Esophagus squamous epithelium (tissue), 5 donors: ENCODE data around the gene HTR1D. TPM values are rescaled to one million over a fixed set of nuclear protein-coding genes. Genes with fewer than 3 reads are reported as not detected.

Experiments used
- DNase-seq: peaks from one replicate; lab custom pipeline; 2025; lab: John Stamatoyannopoulos, UW
- H3K27ac ChIP-seq, 4 donors: fragments of 200-600 bp; sonication (generic); one replicate each; pipeline ENCODE4 v1.5.1; 2016 to 2019; ENCODE audit warnings: mild to moderate bottlenecking in 1 of 4
- H3K27me3 ChIP-seq, 4 donors: fragments of 200-600 bp; sonication (generic); 1 replicate in 3 of 4; 2 replicates in 1 of 4; pipeline versions ENCODE4 v1.5.1 to v1.6.0; 2017 to 2021; ENCODE audit warnings: antibody characterized with exemption in 1 of 4
- H3K36me3 ChIP-seq, 3 donors: fragments of 200-600 bp; sonication (generic); one replicate each; pipeline ENCODE4 v1.5.1; 2016 to 2019
- H3K4me1 ChIP-seq, 3 donors: fragments of 200-600 bp; sonication (generic); one replicate each; pipeline ENCODE4 v1.5.1; 2017 to 2019
- H3K4me3 ChIP-seq, 4 donors: fragments of 200-600 bp; sonication (generic); 1 replicate in 3 of 4; 2 replicates in 1 of 4; pipeline ENCODE4 v1.5.1; 2016 to 2019; ENCODE audit warnings: mild to moderate bottlenecking in 2 of 4, moderate library complexity in 1 of 4
- H3K9me3 ChIP-seq, 3 donors: fragments of 200-600 bp; sonication (generic); one replicate each; pipeline ENCODE4 v1.5.1; 2016 to 2019
- POLR2A ChIP-seq, 4 donors: fragments of 450-650 bp; IDR thresholded peaks; one replicate each; pipeline ENCODE4 v1.6.1; 2017; ENCODE audit warnings: antibody characterized with exemption in 4 of 4, mild to moderate bottlenecking in 4 of 4, moderate library complexity in 3 of 4
- WGBS, 2 donors: methylation state at CpG; one replicate each; pipeline ENCODE4 v1.1.5; 2018; 5-methylcytosine and 5-hydroxymethylcytosine counted together
- intact Hi-C: fragments of 100-400 bp; cut with DNase I; formaldehyde crosslinking; loops from one replicate; pipeline ENCODE4 v1.15.0; 2022
- total RNA-seq, 4 donors: library from RNA; depleted of rRNA; stranded (reverse); fragments of >200 nt; gene quantifications; one replicate each; pipeline ENCODE4 v1.1.0, GENCODE V29; 2016
- TF ChIP-seq, protein P1 (sequence below), 6 experiments: fragments of 450-650 bp in 4 of 6; fragments of 200-600 bp in 2 of 6; sonication (generic) in 2 of 6; IDR thresholded peaks; one replicate each; pipeline ENCODE4 v1.5.1; 2016 to 2019; ENCODE audit warnings: antibody characterized with exemption in 6 of 6, mild to moderate bottlenecking in 4 of 6, moderate library complexity in 4 of 6
- donor health status: DM: yes; HTN: yes; CAD: no.

Gene HTR1D
- total RNA-seq, 4 donors from 2014 or later = not detected

DNA sequence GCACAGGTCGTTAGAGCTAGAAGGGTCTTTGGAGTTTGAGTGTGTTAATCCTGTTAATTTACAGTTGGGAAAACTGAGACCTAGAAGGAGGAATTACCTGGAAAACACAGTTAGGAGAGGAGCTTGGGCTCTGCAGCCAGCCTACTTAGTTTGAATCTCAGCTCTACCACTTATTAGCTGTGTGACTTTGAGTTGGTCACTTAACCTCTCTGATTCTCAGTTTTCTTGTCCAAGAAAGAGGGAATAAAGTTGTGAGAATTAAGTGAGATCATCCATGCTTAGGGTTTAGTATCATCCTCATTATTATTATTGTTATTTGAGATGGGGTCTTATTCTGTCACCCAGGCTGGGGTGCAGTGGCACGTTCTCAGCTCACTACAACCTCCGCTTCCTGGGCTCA is 5.4 kb upstream of the HTR1D start:
- intact Hi-C loops = no loop called here
- WGBS, 2 donors = 81 to 90% methylated on average over 3 of the region's 3 CpGs
- TF ChIP-seq, protein P1, sequence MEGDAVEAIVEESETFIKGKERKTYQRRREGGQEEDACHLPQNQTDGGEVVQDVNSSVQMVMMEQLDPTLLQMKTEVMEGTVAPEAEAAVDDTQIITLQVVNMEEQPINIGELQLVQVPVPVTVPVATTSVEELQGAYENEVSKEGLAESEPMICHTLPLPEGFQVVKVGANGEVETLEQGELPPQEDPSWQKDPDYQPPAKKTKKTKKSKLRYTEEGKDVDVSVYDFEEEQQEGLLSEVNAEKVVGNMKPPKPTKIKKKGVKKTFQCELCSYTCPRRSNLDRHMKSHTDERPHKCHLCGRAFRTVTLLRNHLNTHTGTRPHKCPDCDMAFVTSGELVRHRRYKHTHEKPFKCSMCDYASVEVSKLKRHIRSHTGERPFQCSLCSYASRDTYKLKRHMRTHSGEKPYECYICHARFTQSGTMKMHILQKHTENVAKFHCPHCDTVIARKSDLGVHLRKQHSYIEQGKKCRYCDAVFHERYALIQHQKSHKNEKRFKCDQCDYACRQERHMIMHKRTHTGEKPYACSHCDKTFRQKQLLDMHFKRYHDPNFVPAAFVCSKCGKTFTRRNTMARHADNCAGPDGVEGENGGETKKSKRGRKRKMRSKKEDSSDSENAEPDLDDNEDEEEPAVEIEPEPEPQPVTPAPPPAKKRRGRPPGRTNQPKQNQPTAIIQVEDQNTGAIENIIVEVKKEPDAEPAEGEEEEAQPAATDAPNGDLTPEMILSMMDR (IDR thresholded peaks at IDR 0.05) = no peak
- no peak for TF ChIP-seq POLR2A (IDR thresholded peaks at IDR 0.05)
- no peaks in the 10 kb centered on the region for H3K9me3 ChIP-seq
- H3K4me1 ChIP-seq = peaks cover 0 to 7% (median 0%) of the 10 kb centered on the region in 3 donors
- no peak overlapping the region for H3K27ac ChIP-seq
- no peak for DNase-seq
- no peaks in the 10 kb centered on the region for H3K36me3 ChIP-seq
- H3K4me3 ChIP-seq = no peak overlapping the region
- H3K27me3 ChIP-seq = peaks cover 0 to 66% (median 1%) of the 10 kb centered on the region in 4 donors

DNA sequence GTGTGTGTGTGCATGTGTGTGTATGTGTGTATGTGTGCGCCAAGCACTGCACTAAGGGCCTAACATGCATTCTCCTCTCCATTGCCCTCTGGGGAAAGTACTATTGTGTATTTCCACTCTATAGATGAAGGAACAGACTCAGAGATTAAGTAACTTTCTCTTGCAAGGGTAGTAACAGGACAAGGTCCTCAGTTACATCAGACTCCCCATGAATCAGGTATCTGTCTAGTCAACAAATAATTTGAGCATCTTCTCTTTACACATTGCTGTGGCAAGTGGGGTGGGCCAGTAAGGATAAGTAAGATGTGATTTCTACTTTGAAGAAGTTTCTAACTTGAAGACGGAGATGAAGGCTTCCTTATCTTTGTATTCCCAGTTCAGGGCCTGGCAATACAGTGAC is 5.0 kb upstream of the HTR1D start:
- no peaks in the 10 kb centered on the region for H3K36me3 ChIP-seq
- peaks cover 0 to 11% (median 4%) of the 10 kb centered on the region in 3 donors for H3K4me1 ChIP-seq
- peaks cover 0 to 70% (median 1%) of the 10 kb centered on the region in 4 donors for H3K27me3 ChIP-seq
- intact Hi-C loops = no loop called here
- no peak for DNase-seq
- TF ChIP-seq, protein P1 (IDR thresholded peaks at IDR 0.05) = no peak
- TF ChIP-seq POLR2A (IDR thresholded peaks at IDR 0.05) = no peak
- no peak overlapping the region for H3K27ac ChIP-seq
- WGBS, 2 donors = 75 to 94% methylated on average over 1 to 2 of the region's 2 CpGs
- no peaks in the 10 kb centered on the region for H3K9me3 ChIP-seq
- no peak overlapping the region for H3K4me3 ChIP-seq

DNA sequence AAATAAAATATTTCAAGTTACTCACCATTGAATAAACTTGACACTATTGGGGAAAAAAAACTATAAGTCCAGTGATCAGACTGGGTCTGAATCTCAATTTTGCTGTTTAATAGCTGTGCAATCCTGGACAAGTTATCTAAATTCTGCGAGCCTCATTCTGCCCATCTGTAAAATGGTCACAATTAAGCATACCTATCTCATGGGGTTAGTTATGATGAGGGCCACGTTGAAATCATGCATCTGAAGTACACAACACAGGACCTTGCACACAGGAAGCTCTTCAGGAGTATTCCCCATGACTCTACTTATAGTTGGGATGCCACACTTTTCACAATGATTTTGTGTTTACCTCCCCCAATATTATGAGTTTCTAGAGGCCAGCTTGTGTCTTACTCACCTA is 3.8 kb upstream of the HTR1D start:
- intact Hi-C loops = no loop called here
- Histone ChIP-seq H3K27me3 (peaks cover 0 to 83% (median 10%) of the 10 kb centered on the region in 4 donors), H3K4me3 (no peak overlapping the region), H3K27ac (no peak overlapping the region), H3K36me3 (no peaks in the 10 kb centered on the region), H3K4me1 (peaks cover 6 to 22% (median 11%) of the 10 kb centered on the region in 3 donors), H3K9me3 (no peaks in the 10 kb centered on the region)
- 68 to 77% methylated on average over 2 of the region's 2 CpGs for WGBS, 2 donors
- TF ChIP-seq, protein P1 (IDR thresholded peaks at IDR 0.05) = no peak
- no peak for TF ChIP-seq POLR2A (IDR thresholded peaks at IDR 0.05)
- DNase-seq = no peak

DNA sequence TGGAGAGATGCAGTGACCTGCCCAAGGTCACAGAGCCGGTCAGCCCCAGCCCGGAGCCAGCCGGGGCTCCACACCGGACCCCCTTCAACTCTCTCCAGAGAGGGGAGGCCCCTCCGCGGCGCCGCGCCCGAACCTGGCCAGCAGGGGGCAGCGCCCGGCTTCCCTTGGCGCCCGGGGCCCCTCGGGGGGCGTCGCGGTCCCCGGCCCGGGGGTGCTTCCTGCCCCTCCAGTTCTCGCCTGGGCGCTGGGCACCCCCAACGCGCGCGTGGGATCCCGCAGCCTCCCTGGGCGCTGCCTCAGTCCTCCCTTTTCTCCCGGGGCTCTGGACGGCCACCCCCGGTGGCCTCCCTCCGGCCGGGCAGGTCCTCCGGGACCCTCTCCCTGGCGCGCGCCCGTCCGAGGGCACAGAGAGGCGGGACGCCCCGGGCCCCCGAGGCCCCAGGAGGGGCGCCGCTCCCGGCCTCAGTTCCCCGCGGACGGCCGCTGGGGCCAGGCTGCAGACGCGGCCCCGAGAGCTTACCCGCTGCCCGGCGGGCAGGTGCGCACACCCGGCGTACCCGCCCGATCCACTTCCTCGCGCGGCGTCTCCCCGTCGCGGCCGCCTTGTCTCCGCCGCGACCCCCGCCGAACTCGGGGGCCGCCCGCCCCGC is 406 bp downstream of the HTR1D start:
- WGBS, 2 donors = no CpG with 5 or more reads among the region's 78 CpGs
- Histone ChIP-seq H3K36me3 (no peaks in the 10 kb centered on the region), H3K27ac (no peak overlapping the region), H3K4me3 (peak overlapping the region; percentile 27 to 65 (median 39)), H3K9me3 (no peaks in the 10 kb centered on the region), H3K4me1 (peaks cover 6 to 16% (median 11%) of the 10 kb centered on the region in 3 donors), H3K27me3 (peaks cover 0 to 99% (median 10%) of the 10 kb centered on the region in 4 donors)
- intact Hi-C loops = no loop called here
- TF ChIP-seq POLR2A (IDR thresholded peaks at IDR 0.05) = no peak
- TF ChIP-seq, protein P1 (IDR thresholded peaks at IDR 0.05) = peak; percentile 42 to 65 (median 48)
- no peak for DNase-seq

DNA sequence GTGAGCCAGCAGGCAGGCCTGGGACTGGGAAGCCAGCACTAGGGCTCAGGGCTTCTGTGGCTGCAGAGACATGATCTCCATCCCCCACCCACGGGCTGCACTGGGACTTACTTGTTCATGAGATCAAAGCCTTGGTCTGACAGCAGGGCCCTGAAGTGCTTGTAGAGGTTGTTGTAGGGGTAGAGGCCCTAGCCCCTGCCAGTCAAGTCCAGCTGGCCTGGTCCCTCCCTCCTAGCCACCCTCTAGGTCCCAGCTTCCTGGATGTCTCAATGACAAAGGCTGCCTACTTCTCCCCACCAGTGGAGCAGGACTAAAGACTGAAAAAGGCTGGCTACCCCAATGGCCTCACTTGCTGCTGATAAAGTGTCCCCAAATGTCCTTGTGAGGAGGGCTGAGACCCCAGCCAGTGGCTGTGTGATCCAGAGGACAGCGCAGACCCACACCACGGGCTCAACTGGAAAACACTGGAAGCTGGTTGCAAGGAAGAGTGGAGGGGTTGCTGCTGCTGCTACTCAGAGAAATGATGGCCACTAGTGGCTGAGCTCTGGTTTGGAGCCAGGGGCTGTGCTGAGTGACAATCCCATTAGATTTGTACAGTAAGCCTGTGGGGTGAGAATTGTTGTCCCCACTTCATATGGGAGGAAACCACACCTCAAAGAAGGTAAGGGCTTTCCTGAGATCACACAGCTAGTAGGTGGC is 1.4 kb downstream of the HTR1D start:
- Histone ChIP-seq H3K27me3 (peaks cover 0 to 99% (median 10%) of the 10 kb centered on the region in 4 donors), H3K4me1 (peaks cover 6 to 16% (median 11%) of the 10 kb centered on the region in 3 donors), H3K4me3 (no peak overlapping the region), H3K27ac (no peak overlapping the region), H3K36me3 (no peaks in the 10 kb centered on the region), H3K9me3 (no peaks in the 10 kb centered on the region)
- no peak for DNase-seq
- 60% methylated on average over 1 of the region's 3 CpGs; no CpG with 5 or more reads in 1 of the 2 donors for WGBS, 2 donors
- intact Hi-C loops = no loop called here
- TF ChIP-seq, protein P1 (IDR thresholded peaks at IDR 0.05) = no peak
- no peak for TF ChIP-seq POLR2A (IDR thresholded peaks at IDR 0.05)
